ENCODE measurements around the gene WDR72.

The WDR72 gene

DNA sequence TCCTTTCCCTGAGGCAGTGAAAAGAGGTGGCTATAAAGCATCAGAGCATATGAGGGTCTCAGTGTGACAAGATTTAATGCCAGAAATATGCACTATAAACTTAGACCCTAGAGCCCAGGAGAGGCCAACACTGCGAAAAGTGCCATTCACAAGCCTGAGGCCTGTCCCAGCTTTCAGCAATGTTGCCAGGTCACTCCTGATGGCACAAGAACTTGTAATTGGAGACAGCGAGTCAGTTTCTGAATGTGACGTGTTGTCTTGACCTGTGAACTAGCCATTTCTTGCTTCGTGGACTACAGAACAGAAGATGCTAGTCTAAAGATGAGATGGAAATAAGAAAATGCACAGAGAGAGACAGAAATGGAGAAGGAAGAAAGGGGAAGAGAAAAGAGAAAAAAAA, 87.9 kb downstream of the WDR72 start:
- TF ChIP-seq CTCF (conservative IDR thresholded peaks at IDR 0.05; ENCODE audit: low read depth, low read length): no peak
- no peak overlapping the region for H3K4me3 ChIP-seq (ENCODE audit: low read length)
- DNase-seq (ENCODE audit: low read depth): no peak

GRCh38 chr15:53670701-53671100, 88.8 kb downstream of the WDR72 start:
- no peak for TF ChIP-seq CTCF (conservative IDR thresholded peaks at IDR 0.05; ENCODE audit: low read depth, low read length)
- DNase-seq (ENCODE audit: low read depth): no peak

GRCh38 chr15:53665930-53666329, 93.5 kb downstream of the WDR72 start:
- DNase-seq (ENCODE audit: low read depth): no peak
- TF ChIP-seq CTCF (conservative IDR thresholded peaks at IDR 0.05; ENCODE audit: low read depth, low read length): peak; percentile 38

More at GRCh38 chr15:53670701-53671100, 88.8 kb downstream of the WDR72 start:
- H3K4me3 ChIP-seq (ENCODE audit: low read length): no peak overlapping the region

DNA sequence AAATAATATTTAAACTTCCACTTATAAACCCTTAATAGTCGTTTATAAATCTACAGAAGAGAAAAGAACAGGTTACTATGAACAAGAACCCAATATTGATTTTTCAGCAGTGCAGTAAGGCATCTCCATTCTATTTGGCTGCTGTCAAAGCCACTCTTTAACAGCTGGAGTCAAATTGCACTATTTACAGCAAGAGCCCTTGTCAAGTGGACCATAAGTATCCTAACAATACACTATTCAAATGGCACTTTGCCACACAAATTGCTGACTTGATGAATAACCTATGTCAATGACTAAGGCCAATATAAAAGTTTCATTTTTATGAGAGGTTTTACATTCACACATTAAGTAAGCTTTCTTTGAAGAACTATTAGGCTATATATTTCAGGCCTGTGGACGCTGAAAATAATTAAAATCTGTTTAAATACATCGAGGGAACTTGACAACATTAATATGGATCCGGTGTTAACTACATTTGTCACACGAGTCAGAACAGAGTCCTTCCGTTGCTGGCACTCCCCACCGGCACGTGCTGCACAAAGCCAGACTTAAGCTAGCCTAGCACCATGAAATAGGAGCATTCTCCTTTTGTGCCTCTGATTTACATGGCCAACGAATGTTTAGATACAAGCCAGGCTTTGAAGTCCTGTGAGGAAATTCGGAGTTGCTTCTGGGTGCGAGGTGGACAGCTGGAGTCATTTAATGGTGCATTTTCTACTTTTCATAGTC, 100.5 kb downstream of the WDR72 start:
- TF ChIP-seq CTCF (conservative IDR thresholded peaks at IDR 0.05; ENCODE audit: low read depth, low read length): no peak
- no peak for DNase-seq (ENCODE audit: low read depth)
- H3K4me3 ChIP-seq (ENCODE audit: low read length): no peak overlapping the region

More at GRCh38 chr15:53665930-53666329, 93.5 kb downstream of the WDR72 start:
- H3K4me3 ChIP-seq (ENCODE audit: low read length): no peak overlapping the region

DNA sequence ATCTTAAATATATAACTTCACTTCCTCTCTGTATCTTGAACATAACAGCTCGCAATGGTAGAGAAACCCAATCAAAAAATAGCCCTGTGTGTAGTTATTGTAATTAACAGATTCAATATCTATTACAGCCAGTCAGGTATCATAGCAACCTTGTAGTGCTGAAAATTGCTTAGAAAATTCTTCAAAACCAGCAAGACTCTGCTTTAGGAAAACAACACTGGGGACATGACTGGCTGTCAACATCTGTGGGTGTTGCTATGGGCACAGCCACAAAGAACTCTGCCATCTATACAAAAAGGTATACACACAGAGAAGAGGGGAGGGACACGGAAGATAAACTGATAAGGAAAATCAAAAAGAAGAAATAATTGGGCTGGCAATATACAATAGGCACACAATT, 101.2 kb downstream of the WDR72 start:
- no peak for DNase-seq (ENCODE audit: low read depth)
- no peak overlapping the region for H3K4me3 ChIP-seq (ENCODE audit: low read length)
- TF ChIP-seq CTCF (conservative IDR thresholded peaks at IDR 0.05; ENCODE audit: low read depth, low read length): no peak

GRCh38 chr15:53648934-53649333, 110.5 kb downstream of the WDR72 start:
- no peak overlapping the region for H3K4me3 ChIP-seq (ENCODE audit: low read length)
- TF ChIP-seq CTCF (conservative IDR thresholded peaks at IDR 0.05; ENCODE audit: low read depth, low read length): no peak

DNA sequence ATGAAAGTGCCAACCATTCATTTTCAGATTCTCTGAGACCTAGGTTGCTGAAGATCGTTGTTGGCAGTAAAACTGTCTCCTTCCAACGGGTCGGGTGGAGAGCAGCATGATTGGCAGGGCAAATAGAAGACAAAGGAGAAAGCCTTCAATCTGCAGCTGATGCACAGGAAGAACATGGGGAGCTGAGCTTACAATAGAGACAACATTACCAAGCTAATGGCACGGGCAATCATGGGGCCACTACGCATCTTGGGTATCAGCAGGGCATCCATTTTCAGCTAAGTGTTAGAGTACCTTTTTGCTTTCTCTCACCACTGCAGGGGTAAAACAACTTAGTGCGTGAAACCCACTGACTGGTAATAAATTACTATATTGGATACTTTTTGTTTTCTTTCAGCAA, 114.8 kb downstream of the WDR72 start:
- H3K4me3 ChIP-seq (ENCODE audit: low read length): no peak overlapping the region
- DNase-seq (ENCODE audit: low read depth): no peak
- no peak for TF ChIP-seq CTCF (conservative IDR thresholded peaks at IDR 0.05; ENCODE audit: low read depth, low read length)

More at GRCh38 chr15:53648934-53649333, 110.5 kb downstream of the WDR72 start:
- DNase-seq (ENCODE audit: low read depth): no peak

All from retinal pigment epithelial cell (primary cell).